DOHH2 (cell line): ENCODE results near the gene GLS.

ENCODE experiments used
- EZH2phosphoT487 ChIP-seq: fragments of 200-600 bp; sonication (generic); IDR thresholded peaks from 2 replicates; pipeline ENCODE4 v1.6.1; 2017; ENCODE audit warnings: borderline replicate concordance, mild to moderate bottlenecking, antibody characterized with exemption, low read length, moderate library complexity, mixed read lengths
- TF ChIP-seq, protein P1 (sequence below): fragments of 200-600 bp; sonication (generic); IDR thresholded peaks from one replicate; pipeline ENCODE4 v1.5.1; 2014; ENCODE audit warnings: antibody characterized with exemption, mild to moderate bottlenecking, low read depth, low read length; ENCODE audit not compliant: poor library complexity, severe bottlenecking

DNA sequence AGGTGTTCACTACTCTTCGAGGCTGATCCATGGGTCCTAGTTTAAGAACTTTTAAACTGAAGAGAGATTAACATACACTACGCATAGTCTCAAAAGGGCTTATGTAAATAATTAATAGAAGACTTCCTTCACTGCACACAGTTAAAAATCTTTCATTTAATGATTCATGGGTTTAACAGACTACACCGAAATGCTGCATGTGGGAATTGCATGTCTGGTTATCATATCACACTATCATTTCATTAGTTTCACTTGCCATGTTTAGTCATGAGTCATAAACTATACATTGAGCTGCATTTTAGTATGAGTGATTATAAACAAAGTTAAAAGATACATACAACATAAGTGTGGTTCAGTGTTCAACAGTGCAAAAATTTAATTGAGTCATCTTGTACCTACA lies 31.2 kb downstream of the GLS start:
- TF ChIP-seq, protein P1, sequence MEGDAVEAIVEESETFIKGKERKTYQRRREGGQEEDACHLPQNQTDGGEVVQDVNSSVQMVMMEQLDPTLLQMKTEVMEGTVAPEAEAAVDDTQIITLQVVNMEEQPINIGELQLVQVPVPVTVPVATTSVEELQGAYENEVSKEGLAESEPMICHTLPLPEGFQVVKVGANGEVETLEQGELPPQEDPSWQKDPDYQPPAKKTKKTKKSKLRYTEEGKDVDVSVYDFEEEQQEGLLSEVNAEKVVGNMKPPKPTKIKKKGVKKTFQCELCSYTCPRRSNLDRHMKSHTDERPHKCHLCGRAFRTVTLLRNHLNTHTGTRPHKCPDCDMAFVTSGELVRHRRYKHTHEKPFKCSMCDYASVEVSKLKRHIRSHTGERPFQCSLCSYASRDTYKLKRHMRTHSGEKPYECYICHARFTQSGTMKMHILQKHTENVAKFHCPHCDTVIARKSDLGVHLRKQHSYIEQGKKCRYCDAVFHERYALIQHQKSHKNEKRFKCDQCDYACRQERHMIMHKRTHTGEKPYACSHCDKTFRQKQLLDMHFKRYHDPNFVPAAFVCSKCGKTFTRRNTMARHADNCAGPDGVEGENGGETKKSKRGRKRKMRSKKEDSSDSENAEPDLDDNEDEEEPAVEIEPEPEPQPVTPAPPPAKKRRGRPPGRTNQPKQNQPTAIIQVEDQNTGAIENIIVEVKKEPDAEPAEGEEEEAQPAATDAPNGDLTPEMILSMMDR, result no peak
- no peak for TF ChIP-seq EZH2phosphoT487
